PC-3 (cell line): ENCODE measurements around the gene IGSF21. TPM values are rescaled to one million over a fixed set of nuclear protein-coding genes. Genes with fewer than 3 reads are reported as not detected.

Experiments used
- ATAC-seq: fragments of 200-7000 bp; cut with Tn5 transposase; 2 replicates; pipeline ENCODE4 v1.9.1; 2020; ENCODE audit warnings: mild to moderate bottlenecking, moderate library complexity
- BruUV-seq: library from RNA; stranded (reverse); fragments of 400-500 nt; replicated peaks from 2 replicates; lab custom pipeline; 2021; lab: Mats Ljungman, UMichigan
- CTCF ChIA-PET: fragments of 300-600 bp; sonication (Branson Sonifier 250); formaldehyde crosslinking; loops from one replicate; lab custom pipeline; 2022; ENCODE audit warnings: antibody characterized with exemption; lab: Charles Lee
- POLR2A ChIA-PET: fragments of 300-600 bp; sonication (Branson Sonifier 250); formaldehyde crosslinking; loops from one replicate; lab custom pipeline; 2022; ENCODE audit warnings: antibody characterized with exemption; ENCODE audit not compliant: unreplicated experiment; lab: Charles Lee
- DNase-seq: peaks from one replicate; pipeline ENCODE4 v3.0.0-alpha.2; 2015
- H2AFZ ChIP-seq: fragments of 300-600 bp; sonication (generic); 2 replicates; pipeline ENCODE4 v1.6.0; 2016; ENCODE audit warnings: antibody characterized with exemption, low read length
- H3F3A ChIP-seq: fragments of 300-600 bp; sonication (generic); one replicate; pipeline ENCODE4 v1.6.0; 2017; ENCODE audit warnings: antibody characterized with exemption, low read length, control low read depth, mild to moderate bottlenecking; ENCODE audit not compliant: unreplicated experiment
- H3K27ac ChIP-seq: fragments of 300-600 bp; sonication (generic); 2 replicates; pipeline ENCODE4 v1.5.1; 2016; ENCODE audit warnings: mild to moderate bottlenecking, low read length
- H3K27me3 ChIP-seq: fragments of 300-600 bp; sonication (generic); 2 replicates; pipeline ENCODE4 v1.6.1; 2016; ENCODE audit warnings: low read length, mixed read lengths
- H3K36me3 ChIP-seq: fragments of 300-600 bp; sonication (generic); 2 replicates; pipeline ENCODE4 v1.6.1; 2016; ENCODE audit warnings: low read depth, mixed run types, low read length, mixed read lengths
- H3K4me1 ChIP-seq: fragments of 300-600 bp; sonication (generic); 2 replicates; pipeline ENCODE4 v1.5.1; 2016; ENCODE audit warnings: low read length; ENCODE audit not compliant: insufficient read depth
- H3K4me2 ChIP-seq: fragments of 300-600 bp; sonication (generic); 2 replicates; pipeline ENCODE4 v1.6.0; 2016; ENCODE audit warnings: low read length
- H3K4me3 ChIP-seq: fragments of 300-600 bp; sonication (generic); 2 replicates; pipeline ENCODE4 v1.5.1; 2016; ENCODE audit warnings: mild to moderate bottlenecking, low read length, mixed read lengths
- H3K79me2 ChIP-seq: fragments of 300-600 bp; sonication (generic); 2 replicates; pipeline ENCODE4 v1.6.1; 2017; ENCODE audit warnings: low read length, mixed read lengths
- H3K9ac ChIP-seq: fragments of 300-600 bp; sonication (generic); 2 replicates; pipeline ENCODE4 v1.6.0; 2016; ENCODE audit warnings: mild to moderate bottlenecking, low read length
- H3K9me2 ChIP-seq: fragments of 300-600 bp; sonication (generic); replicated peaks from 2 replicates; pipeline ENCODE4 v1.6.1; 2016; ENCODE audit warnings: mixed run types, low read length, mixed read lengths
- H3K9me3 ChIP-seq: fragments of 300-600 bp; sonication (generic); 2 replicates; pipeline ENCODE4 v1.6.1; 2016; ENCODE audit warnings: low read length, mixed read lengths
- H4K20me1 ChIP-seq: fragments of 300-600 bp; sonication (generic); 2 replicates; pipeline ENCODE4 v1.6.1; 2016; ENCODE audit warnings: low read length, mixed read lengths
- CTCF ChIP-seq: fragments of 300-600 bp; sonication (generic); conservative IDR thresholded peaks from 2 replicates; pipeline ENCODE4 v1.5.1; 2017; ENCODE audit warnings: antibody characterized with exemption, low read depth, mild to moderate bottlenecking, low read length
- EZH2 ChIP-seq: fragments of 300-600 bp; sonication (generic); IDR thresholded peaks from one replicate; pipeline ENCODE4 v1.6.1; 2017; ENCODE audit warnings: antibody characterized with exemption, mild to moderate bottlenecking, low read length; ENCODE audit not compliant: unreplicated experiment
- EZH2phosphoT487 ChIP-seq: fragments of 300-600 bp; sonication (generic); IDR thresholded peaks from 2 replicates; pipeline ENCODE4 v1.6.1; 2018; ENCODE audit warnings: mild to moderate bottlenecking, antibody characterized with exemption, low read length, borderline replicate concordance
- intact Hi-C: fragments of 100-400 bp; cut with micrococcal nuclease; formaldehyde crosslinking; loops from 2 replicates; pipeline ENCODE4 v1.9.0; 2023
- total RNA-seq: library from RNA; depleted of rRNA; stranded (reverse); fragments of >200 nt; gene quantifications from 2 replicates; pipeline ENCODE4 v1.2.3, GENCODE V29; 2014

IGSF21 gene
- total RNA-seq, 1 experiment from 2014 or later = not detected

DNA sequence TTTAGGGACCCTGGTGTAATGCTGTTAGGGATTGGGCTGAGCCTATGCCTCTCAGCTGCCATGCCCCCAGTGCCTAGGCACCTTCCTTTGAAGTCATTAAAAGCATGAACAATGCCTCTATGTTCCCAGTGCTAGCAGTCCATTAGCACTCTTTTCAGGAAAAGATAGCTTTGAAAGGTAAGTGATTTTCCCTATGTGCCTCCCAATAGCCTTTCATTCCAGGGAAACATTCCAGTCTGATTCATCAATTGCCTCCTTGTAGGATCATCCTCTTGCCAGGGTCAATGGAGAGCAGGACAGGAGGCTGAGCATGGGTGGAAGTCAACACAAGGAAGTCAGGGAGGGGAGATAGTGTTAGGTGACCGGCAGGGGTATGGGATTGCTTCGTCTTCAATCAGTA is 8.6 kb upstream of the IGSF21 start:
- Histone ChIP-seq H3K36me3 (no peaks in the 10 kb centered on the region), H3K4me3 (no peak overlapping the region), H2AFZ (no peak overlapping the region), H3K79me2 (no peaks in the 10 kb centered on the region), H3K9ac (no peak overlapping the region), H3K27me3 (no peaks in the 10 kb centered on the region), H3K27ac (no peak overlapping the region), H3K4me2 (no peak overlapping the region), H3F3A (no peaks in the 10 kb centered on the region), H3K4me1 (no peaks in the 10 kb centered on the region), H4K20me1 (no peaks in the 10 kb centered on the region), H3K9me2 (no peaks in the 10 kb centered on the region), H3K9me3 (no peaks in the 10 kb centered on the region)
- no peak for ATAC-seq
- intact Hi-C loops = no loop called here
- BruUV-seq = no TSS peak
- ChIA-PET CTCF (no interaction called here), POLR2A (no interaction called here)
- TF ChIP-seq CTCF (no peak), EZH2phosphoT487 (no peak), EZH2 (no peak)
- DNase-seq = no peak

DNA sequence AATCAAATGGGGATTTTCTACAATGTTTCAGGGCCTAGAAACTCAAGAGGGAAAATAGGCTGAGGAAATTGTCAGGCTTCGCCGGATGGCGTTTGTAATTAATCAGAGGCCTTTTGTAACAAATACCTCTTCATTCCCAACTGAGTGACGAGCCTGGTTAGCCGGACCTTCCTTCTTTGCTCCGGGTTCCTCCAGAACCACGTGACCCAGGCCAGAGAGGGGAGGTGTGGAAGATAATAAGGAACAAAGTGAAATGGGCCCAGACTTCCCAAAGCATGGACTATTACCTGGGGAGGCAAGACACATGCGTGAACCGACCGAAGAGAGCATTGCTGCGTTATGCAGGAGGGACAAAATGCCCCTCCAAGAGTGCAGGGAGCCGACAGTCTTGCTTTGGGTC is 7.5 kb upstream of the IGSF21 start:
- H4K20me1 ChIP-seq = no peaks in the 10 kb centered on the region
- no peaks in the 10 kb centered on the region for H3K9me2 ChIP-seq
- intact Hi-C loops = loop anchor here (5.0 kb wide), 2 partner anchors 448 to 608 kb away; no protein-coding TSS in a partner anchor
- no peaks in the 10 kb centered on the region for H3K27me3 ChIP-seq
- no peak for TF ChIP-seq EZH2
- no peak for TF ChIP-seq CTCF
- BruUV-seq = no TSS peak
- no peak for DNase-seq
- no peaks in the 10 kb centered on the region for H3K36me3 ChIP-seq
- no peaks in the 10 kb centered on the region for H3K79me2 ChIP-seq
- no peaks in the 10 kb centered on the region for H3F3A ChIP-seq
- H3K27ac ChIP-seq = no peak overlapping the region
- no peak overlapping the region for H3K9ac ChIP-seq
- H2AFZ ChIP-seq = no peak overlapping the region
- H3K4me1 ChIP-seq = no peaks in the 10 kb centered on the region
- no peak overlapping the region for H3K4me2 ChIP-seq
- no peak overlapping the region for H3K4me3 ChIP-seq
- CTCF ChIA-PET = interaction anchor here (1.0 kb wide), 1 partner anchor 476 kb away, joined by 3 read pairs; no protein-coding TSS in a partner anchor
- POLR2A ChIA-PET = no interaction called here
- ATAC-seq = no peak
- no peaks in the 10 kb centered on the region for H3K9me3 ChIP-seq

DNA sequence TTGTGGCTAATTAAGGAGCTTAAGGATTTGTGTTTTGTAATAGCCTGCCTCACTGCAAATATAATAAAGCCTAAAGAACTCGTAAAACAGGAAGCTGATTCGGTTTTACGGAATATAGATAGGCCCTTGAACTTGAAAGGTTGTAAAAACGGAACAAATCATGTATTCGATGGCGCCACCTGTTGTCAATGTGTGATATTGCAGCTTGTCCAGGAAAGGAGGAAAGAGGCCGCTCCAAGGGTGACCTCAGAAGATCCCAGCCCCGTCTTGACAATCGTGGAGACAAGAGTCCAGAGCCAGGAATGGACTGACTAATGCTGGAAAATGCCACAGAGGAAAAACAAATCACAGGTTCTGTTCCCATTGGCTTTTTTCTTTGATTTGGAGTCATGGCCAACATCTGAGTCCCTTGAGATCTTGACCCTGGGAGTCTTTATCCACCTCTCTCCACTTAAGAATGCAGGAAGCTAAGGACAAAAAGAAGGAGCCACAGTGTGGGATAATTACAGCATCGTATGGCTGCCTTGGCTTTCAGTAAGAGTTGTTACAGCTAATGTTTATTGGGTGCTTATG is 7.0 kb upstream of the IGSF21 start:
- DNase-seq (peak; percentile 75), ATAC-seq (peak; percentile 50)
- POLR2A ChIA-PET = no interaction called here
- Histone ChIP-seq H3K4me1 (no peaks in the 10 kb centered on the region), H2AFZ (no peak overlapping the region), H3K4me2 (no peak overlapping the region), H3K36me3 (no peaks in the 10 kb centered on the region), H4K20me1 (no peaks in the 10 kb centered on the region), H3K27ac (no peak overlapping the region), H3K4me3 (no peak overlapping the region), H3K9me2 (no peaks in the 10 kb centered on the region), H3K79me2 (no peaks in the 10 kb centered on the region), H3K27me3 (no peaks in the 10 kb centered on the region), H3K9me3 (no peaks in the 10 kb centered on the region), H3F3A (no peaks in the 10 kb centered on the region), H3K9ac (no peak overlapping the region)
- TF ChIP-seq CTCF = peak; percentile 83
- no peak for TF ChIP-seq EZH2phosphoT487
- CTCF ChIA-PET = interaction anchor here (1.0 kb wide), 1 partner anchor 475 kb away, joined by 3 read pairs; no protein-coding TSS in a partner anchor
- BruUV-seq = no TSS peak
- intact Hi-C loops = loop anchor here (5.0 kb wide), 2 partner anchors 448 to 608 kb away; no protein-coding TSS in a partner anchor
